CD4-positive, alpha-beta T cell treated with Interferon gamma for 1 hour (primary cell): Measurements from ENCODE around the gene CARD19.

Experiments
- DNase-seq: peaks from one replicate; pipeline ENCODE4 v3.0.0-alpha.2; 2020

CARD19 gene

DNA sequence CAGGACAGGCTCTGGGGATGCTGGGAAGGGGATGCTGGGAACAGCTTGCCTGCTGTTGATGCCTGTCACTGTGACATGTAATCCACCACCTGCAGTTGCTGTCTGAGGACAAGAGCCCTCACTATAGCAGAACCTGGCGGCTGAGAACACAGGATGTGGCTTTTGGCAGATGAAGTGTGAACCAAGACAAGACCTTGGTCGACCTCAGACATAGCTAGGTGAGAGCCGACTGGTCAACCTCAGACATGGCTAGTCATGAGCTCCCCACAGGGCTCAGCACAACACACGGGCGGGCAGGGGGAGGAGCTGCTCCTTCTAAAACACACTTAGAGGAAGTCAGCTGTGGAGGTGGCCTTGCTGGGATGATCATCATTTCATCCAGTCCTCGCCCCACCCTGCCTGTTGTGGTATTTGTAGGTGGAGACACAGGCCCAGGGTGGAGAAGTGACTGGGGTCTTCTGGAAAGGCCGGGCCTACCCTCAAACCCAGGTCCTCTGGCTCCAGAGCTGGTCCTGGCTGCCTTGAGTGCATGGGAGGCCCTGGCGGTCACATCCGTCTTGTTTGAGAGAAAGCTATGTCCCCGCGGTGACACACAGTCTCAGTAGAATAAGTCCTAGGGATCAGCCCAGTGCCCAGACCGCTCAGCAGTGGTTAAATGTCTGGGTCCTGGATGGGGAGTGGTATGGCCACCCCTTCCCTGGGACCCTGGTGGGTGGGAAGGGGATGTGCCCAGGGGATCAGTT, 31.5 kb upstream of the CARD19 start:
- peak; percentile 90 for DNase-seq

GRCh38 chr9:93065135-93065720, 30.8 kb upstream of the CARD19 start:
- no peak for DNase-seq

DNA sequence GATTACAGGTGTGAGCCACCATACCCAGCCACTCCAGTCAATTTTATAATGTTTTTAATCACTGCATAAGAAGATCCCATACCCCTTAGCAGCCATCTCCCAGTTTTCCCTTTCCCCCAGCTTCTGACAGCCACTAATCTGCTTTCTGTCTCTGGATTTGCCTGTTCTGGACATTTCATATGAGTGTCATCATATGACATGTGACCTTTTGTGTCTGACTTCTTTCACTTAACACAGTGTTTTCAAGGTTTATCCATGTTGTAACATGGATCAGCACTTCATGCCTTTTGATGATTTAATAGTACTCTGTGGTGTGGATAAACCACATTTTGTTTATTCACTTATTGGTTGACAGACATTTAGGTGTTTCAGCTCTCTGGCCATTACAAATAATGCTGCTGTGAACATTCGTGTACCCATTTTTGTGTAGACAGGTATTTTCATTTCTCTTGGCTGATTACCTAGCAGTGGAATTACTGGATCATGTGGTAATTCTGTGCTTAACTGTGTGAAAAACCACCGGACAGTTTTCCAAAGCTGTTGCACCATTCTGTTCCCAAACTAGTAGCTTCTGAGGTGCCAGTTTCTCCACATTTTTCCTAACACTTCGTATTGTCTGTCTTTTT, 28.9 kb upstream of the CARD19 start:
- DNase-seq, result no peak

- no peak for DNase-seq
These were observed 27.1 kb upstream of the CARD19 start for GRCh38 chr9:93068956-93069355.

DNA sequence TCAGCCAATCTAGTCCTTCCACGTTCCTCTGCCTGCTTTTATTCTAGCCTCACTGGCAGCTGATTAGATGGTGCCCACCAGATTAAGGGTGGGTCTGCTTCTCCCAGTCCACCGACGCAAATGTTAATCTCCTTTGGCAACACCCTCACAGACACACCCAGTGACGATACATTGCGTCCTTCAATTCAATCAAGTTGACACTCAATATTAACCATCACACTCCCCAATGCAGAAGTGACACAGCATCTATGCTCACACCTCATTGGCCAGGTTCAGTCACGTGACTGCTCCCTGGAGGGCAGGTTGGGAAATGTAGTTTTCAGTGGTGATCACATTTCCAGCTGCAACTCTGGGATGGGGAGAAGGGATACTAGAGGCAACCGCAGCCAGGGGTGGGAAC, 24.6 kb upstream of the CARD19 start:
- no peak for DNase-seq

DNA sequence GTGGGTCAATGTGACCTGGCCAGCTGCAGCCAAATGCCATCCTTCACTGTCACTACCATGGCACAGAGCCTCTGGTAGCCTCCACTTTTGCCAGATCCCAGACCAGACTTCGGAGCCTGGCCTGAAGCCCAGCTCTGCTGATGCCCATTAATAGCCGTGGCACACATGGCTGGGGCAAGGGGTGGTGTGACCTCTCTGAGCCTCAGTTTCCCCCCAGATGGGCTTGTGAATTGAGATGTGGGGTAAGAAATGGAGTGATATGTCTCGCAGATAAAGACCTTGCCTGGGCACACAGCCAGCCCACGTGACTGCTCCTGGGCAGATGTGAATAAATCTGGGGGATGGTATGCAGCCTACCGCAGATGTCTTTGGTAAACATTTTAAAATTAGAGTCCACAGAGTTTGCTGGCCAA, 23.6 kb upstream of the CARD19 start:
- no peak for DNase-seq

- no peak for DNase-seq
These were observed 19.8 kb upstream of the CARD19 start for GRCh38 chr9:93076101-93076791.

- no peak for DNase-seq
These were observed 19.3 kb upstream of the CARD19 start for GRCh38 chr9:93076792-93077128.

DNA sequence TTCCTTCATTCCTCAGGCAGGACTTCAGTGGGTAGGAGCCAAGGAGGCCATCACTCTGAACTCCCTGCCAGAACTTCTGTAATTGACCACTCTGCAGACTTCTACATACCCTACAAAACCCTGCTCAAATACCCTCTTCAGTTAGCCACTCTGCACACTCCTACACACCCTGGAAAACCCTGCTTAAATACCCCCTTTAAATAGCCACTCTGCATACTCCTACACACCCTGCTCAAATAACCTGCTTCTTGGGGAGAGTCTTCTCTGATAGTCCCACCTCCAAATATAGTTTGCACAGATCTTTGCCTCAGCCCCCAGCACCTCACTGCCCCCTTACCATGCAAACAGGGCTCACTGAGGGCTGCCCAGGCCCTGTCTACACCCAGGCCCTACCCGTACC, 18.6 kb upstream of the CARD19 start:
- DNase-seq, result no peak

DNA sequence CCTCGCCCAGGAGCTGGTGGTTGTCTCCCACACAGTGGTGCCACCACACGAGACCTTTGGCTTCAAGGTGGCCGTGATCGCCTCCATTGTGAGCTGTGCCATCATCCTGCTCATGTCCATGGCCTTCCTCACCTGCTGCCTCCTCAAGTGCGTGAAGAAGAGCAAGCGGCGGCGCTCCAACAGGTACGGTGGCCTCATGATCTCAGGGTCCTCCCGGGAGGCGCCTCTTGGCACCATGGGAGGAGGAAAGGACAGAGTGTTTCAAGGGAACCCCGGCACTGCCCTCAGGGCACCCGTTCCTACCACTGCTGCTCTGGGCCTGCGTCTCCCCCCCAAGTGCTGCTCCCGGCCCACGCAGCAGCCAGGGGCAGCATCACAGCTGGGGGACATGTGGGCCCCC, 18.2 kb upstream of the CARD19 start:
- DNase-seq, result no peak

GRCh38 chr9:93079371-93079770, 16.6 kb upstream of the CARD19 start:
- no peak for DNase-seq

- no peak for DNase-seq
These were observed 15.6 kb upstream of the CARD19 start for GRCh38 chr9:93080406-93080805.

DNA sequence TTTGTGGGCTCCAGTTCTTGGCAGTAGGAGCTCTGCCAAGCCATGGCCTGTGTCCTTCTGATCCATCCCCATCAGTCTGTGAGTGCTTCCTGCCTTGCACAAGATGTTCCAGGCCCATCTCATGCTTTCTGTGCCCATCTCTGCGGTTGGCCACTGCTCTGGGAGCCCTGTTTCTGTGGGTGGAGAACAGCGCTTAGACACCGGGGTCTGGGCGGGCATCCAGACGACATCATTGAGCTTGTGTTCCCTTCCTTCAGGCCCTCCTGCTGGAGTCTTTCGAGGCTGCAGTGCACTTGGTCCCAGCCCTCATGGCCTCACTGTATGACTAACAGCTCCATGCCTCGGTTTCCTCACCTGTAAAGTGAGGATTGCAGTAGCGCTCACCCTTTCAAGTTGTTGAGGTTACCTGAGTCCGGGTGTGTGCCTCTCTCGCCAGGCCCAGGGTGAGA, 14.9 kb upstream of the CARD19 start:
- DNase-seq, result no peak

- DNase-seq, result no peak
These were observed 14.1 kb upstream of the CARD19 start for GRCh38 chr9:93081931-93082330.

GRCh38 chr9:93082841-93083411, 13.1 kb upstream of the CARD19 start:
- no peak for DNase-seq

GRCh38 chr9:93083592-93084470, 12.2 kb upstream of the CARD19 start:
- no peak for DNase-seq

- no peak for DNase-seq
These were observed 11.5 kb upstream of the CARD19 start for GRCh38 chr9:93084471-93084881.

GRCh38 chr9:93085676-93086075, 10.3 kb upstream of the CARD19 start:
- no peak for DNase-seq

DNA sequence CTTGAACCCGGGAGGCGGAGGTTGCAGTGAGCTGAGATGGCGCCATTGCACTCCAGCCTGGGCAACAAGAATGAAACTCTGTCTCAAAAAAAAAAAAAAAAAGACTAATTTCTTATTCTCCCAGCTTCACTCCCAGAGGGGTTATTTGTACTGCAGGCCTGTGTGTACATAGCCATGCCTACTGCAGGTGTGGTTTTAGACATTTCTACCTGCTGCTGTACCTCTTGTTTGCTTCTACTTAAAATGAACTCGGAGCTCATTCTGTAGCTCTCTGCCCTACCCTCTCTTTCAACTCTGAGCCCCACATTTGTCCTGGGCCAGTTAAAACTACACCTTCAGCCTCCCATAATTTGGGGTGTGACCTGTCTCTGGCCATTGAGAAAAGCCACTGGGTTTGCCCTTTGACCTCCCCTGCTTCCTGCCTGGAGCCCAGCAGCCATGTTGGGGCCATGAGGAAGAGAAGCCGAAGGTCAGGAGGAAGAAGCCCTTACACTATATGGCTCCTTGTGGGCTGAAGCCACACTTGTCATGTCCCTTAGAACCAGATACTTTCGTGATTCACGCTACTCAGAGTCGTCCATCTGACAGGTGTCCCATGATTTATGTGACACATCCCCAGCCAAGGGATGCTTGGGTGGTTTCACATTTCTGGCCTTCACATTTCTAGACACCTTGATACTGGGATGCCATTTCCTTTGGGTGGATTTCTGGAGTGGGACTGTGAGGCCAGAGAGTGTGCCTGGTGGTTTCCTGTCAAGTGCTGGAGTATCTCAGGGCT, 9.4 kb upstream of the CARD19 start:
- no peak for DNase-seq

DNA sequence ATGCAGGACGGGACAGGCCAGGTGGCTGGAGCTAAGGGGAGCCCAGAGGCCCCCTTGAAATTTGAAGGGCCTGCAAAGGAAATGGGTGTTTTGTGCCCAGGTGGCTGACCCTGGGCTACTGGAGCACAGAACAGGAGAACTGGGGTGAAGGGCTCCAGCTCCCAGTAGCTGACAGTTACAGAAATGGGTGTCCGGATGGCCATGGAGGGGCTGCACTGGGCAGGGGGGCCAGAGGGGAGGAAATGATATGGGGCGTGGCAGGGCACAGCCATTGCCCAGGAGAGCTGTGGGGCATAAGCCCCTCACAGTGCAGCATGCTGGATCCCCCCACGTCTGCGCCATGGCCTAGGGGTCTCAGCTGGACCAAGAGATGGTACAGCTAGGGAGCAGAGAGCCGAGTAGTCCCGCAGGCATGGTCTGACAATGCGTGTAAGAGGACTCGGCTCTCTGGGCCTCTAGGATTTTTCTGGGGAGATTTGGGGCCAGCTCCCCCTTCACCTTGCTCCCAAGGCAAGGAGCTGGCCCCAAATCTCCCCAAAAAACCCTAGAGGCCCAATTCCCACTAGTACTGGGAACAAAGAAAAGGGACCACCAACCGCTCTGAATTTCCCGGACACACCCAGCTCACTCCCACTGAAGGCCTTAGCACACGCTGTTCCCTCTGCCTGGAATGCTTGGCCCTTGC, 7.9 kb upstream of the CARD19 start:
- no peak for DNase-seq

GRCh38 chr9:93088656-93089015, 7.4 kb upstream of the CARD19 start:
- no peak for DNase-seq
